ENCODE data around the gene AGO1.

DNA sequence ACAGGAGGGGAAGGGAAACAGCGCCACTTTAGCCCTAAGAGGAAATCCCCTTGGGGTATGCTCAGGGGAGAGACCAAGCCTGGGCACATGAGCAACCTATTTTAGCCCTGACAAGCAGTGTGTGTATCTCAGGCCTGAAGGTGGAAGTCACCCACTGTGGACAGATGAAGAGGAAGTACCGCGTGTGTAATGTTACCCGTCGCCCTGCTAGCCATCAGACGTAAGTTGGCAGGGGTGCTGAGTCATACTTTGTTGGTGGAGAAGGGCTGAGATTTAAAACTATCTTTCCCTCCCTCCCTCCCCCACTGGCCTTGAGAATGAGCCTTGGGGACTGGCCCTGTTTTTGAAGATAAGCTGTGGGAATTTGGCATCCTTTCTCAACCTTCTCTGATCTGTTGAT, 11.2 kb downstream of the AGO1 start:
- TF ChIP-seq, protein P1, sequence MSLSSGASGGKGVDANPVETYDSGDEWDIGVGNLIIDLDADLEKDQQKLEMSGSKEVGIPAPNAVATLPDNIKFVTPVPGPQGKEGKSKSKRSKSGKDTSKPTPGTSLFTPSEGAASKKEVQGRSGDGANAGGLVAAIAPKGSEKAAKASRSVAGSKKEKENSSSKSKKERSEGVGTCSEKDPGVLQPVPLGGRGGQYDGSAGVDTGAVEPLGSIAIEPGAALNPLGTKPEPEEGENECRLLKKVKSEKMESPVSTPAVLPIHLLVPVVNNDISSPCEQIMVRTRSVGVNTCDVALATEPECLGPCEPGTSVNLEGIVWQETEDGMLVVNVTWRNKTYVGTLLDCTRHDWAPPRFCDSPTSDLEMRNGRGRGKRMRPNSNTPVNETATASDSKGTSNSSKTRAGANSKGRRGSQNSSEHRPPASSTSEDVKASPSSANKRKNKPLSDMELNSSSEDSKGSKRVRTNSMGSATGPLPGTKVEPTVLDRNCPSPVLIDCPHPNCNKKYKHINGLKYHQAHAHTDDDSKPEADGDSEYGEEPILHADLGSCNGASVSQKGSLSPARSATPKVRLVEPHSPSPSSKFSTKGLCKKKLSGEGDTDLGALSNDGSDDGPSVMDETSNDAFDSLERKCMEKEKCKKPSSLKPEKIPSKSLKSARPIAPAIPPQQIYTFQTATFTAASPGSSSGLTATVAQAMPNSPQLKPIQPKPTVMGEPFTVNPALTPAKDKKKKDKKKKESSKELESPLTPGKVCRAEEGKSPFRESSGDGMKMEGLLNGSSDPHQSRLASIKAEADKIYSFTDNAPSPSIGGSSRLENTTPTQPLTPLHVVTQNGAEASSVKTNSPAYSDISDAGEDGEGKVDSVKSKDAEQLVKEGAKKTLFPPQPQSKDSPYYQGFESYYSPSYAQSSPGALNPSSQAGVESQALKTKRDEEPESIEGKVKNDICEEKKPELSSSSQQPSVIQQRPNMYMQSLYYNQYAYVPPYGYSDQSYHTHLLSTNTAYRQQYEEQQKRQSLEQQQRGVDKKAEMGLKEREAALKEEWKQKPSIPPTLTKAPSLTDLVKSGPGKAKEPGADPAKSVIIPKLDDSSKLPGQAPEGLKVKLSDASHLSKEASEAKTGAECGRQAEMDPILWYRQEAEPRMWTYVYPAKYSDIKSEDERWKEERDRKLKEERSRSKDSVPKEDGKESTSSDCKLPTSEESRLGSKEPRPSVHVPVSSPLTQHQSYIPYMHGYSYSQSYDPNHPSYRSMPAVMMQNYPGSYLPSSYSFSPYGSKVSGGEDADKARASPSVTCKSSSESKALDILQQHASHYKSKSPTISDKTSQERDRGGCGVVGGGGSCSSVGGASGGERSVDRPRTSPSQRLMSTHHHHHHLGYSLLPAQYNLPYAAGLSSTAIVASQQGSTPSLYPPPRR (CRISPR knock-in tag; IDR thresholded peaks at IDR 0.05; ENCODE audit: borderline replicate concordance): no peak
- TF ChIP-seq PAWR (CRISPR knock-in tag; IDR thresholded peaks at IDR 0.05; ENCODE audit: borderline replicate concordance): no peak
- no peak for TF ChIP-seq CREM (IDR thresholded peaks at IDR 0.05)
- TF ChIP-seq CREM (CRISPR knock-in tag; IDR thresholded peaks at IDR 0.05): no peak
- TF ChIP-seq, protein P2, sequence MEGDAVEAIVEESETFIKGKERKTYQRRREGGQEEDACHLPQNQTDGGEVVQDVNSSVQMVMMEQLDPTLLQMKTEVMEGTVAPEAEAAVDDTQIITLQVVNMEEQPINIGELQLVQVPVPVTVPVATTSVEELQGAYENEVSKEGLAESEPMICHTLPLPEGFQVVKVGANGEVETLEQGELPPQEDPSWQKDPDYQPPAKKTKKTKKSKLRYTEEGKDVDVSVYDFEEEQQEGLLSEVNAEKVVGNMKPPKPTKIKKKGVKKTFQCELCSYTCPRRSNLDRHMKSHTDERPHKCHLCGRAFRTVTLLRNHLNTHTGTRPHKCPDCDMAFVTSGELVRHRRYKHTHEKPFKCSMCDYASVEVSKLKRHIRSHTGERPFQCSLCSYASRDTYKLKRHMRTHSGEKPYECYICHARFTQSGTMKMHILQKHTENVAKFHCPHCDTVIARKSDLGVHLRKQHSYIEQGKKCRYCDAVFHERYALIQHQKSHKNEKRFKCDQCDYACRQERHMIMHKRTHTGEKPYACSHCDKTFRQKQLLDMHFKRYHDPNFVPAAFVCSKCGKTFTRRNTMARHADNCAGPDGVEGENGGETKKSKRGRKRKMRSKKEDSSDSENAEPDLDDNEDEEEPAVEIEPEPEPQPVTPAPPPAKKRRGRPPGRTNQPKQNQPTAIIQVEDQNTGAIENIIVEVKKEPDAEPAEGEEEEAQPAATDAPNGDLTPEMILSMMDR (CRISPR knock-in tag; IDR thresholded peaks at IDR 0.05): no peak
